SW480 (cell line): ENCODE results near the gene SPATA46.
"Not testable (repeated sequence)": the region's sequence is repeated elsewhere in the genome, so short reads cannot be mapped to it uniquely, and the experiment has no call there.

Source experiments
- DNase-seq: peaks from one replicate; pipeline ENCODE4 v3.0.0-alpha.2; 2016; ENCODE audit warnings: low spot score

The SPATA46 gene

DNA sequence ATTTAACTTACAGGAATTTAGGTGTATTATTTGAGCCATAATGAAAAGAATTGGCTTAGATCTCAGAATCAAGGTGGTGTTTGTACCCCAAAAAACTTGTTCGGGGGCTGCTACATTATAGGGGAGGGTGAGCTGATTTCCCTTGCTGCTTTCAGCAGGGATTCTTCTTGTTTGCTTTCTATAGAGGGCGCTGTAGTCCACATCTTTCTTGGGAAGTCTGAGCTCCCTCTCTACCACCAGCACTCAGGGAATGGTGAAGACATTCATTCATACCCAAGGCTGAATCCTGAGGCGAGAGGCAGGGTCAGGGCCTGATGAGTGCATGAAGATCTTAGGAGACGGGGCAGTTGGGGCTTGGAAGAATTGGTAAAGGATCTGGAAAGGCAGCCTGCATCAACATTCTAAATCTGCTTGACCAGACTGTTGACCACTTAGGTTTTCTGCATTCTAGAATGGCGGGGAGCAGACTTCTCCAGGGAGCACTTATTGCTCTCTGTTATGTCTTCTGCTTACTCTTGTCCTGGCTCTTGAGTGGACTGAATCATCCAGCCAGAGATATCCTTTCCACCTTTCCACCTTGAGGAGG lies 18.9 kb downstream of the SPATA46 start:
- peak; percentile 23 for DNase-seq

GRCh38 chr1:162353702-162354101 lies 23.0 kb downstream of the SPATA46 start:
- no peak for DNase-seq

GRCh38 chr1:162353078-162353477 lies 23.6 kb downstream of the SPATA46 start:
- no peak for DNase-seq

DNA sequence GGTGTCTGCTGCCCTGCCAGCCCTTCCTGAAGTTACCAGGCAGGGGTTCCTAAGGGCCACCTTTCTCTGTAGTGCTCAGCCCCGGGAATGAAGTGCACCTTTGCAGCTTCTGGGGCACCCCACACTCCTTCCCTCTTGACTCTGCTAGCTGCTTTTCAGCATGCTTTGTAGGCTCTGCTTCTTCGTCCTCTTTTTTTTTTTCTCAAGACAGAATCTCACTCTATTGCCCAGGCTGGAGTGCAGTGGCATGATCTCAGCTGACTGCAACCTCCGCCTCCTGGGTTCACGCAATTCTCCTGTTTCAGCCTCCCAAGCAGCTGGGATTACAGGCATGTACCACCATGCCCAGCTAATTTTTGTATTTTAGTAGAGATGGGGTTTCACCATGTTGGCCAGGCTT lies 24.8 kb downstream of the SPATA46 start:
- DNase-seq = not testable (repeated sequence)

DNA sequence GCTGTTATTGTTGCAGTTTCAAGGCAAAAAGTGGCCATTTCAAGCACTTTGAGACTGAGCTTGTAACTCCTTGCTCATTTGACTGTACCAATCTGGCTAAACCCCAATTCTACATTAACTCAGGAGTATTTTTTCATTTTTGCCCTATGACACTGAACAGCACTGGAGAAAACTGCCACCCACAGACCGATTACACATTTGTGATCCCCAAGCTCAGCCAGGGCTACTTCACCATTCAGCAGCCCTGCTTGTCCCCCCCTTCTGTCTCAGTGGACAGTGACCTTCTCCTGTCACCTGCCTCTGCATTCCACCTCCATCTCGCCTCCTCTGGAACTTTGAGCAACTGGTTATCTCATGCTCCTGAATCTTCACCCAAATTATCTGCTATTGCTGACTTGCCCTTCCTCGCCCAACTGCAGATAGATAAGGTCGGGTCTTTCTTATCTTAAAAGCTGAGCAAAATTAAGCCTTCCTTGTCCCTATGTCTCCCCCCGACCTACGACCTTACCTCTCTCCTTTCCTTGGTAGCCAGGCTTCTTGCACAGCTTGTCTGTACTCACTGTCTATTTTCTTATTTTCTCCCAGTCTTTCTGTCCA lies 25.3 kb downstream of the SPATA46 start:
- no peak for DNase-seq

GRCh38 chr1:162349635-162350330 lies 26.9 kb downstream of the SPATA46 start:
- peak; percentile 30 for DNase-seq

DNA sequence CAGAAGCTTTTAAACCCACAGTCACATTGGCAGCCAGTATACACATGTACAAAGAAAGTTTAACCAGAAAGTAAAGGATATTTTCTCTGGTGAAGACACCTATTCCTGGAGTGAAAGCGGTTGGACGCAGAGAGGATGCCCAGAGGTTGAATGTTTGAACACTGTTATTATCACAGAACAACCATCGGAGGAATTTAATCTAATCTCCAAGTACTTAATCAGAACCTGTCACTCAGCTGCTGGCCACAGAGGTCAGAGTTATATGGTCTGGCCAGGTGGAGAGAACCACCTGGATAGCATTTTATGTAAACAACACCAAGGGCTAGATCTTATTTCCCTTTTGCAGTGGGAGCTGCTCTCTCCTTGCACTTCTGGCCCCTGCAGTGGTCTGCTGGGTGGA lies 29.4 kb downstream of the SPATA46 start:
- no peak for DNase-seq

GRCh38 chr1:162343470-162343869 lies 33.2 kb downstream of the SPATA46 start:
- no peak for DNase-seq

GRCh38 chr1:162342452-162342983 lies 34.1 kb downstream of the SPATA46 start:
- no peak for DNase-seq

GRCh38 chr1:162336621-162337285 lies 39.9 kb downstream of the SPATA46 start:
- no peak for DNase-seq

DNA sequence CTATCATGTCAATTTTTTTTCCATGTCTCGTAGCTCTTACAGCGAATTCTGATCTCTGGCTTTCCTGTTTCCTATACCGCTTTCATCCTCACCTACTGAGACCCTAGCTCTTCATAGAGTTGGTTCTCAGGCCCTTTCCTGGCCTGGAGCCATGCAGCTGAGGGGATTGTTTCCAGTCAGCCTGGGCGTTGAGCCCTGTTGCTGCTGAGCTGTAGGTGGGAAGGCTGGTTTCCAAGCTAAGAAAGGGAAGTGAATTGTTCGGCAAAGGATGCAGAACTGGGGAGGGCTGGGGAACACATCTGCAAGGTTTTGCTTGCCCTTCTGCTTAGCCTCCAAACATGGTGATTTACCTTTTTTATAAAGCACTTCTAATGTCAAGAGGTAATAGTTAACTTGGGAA lies 41.5 kb downstream of the SPATA46 start:
- DNase-seq = no peak

DNA sequence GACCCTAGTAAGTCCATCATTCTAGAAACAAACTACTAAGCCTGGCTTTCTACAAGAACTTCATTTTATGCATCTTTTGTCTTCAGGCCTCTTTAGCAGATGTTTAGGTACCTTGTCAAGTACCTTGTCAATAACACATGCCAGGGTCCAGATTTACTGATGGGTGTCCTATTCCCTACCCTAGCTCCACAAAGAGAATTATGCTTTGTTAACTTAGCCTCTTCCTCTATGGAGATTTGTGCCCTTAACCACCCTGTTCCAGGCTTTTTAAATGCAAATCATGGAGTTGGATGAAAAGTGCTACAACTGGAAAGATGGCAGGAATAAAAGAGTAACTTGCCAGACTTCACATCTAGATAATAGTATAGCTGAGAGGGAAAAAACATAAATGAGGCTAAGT lies 42.7 kb downstream of the SPATA46 start:
- DNase-seq = no peak

- no peak for DNase-seq
Measured at GRCh38 chr1:162329826-162330225, 46.8 kb downstream of the SPATA46 start.

DNA sequence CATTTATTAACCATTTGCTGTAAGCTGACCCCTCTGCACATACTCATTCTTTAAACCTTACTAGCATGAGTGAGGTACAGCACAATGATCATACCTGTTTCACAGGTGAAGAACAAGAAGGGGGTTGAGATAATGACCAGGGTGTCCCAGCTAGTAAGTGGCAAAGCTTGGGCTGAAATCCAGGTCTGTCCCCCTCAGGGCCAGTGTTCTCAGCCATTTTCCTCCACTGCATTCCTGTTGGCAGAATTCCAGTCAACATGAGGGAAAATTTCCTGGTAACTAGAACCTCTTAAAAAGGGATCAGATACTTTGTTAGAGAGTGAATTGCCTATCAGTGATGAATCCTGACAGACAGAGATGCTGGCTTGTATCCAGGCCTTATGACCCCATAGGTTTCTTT lies 48.1 kb downstream of the SPATA46 start:
- no peak for DNase-seq

GRCh38 chr1:162327788-162328165 lies 48.9 kb downstream of the SPATA46 start:
- no peak for DNase-seq

DNA sequence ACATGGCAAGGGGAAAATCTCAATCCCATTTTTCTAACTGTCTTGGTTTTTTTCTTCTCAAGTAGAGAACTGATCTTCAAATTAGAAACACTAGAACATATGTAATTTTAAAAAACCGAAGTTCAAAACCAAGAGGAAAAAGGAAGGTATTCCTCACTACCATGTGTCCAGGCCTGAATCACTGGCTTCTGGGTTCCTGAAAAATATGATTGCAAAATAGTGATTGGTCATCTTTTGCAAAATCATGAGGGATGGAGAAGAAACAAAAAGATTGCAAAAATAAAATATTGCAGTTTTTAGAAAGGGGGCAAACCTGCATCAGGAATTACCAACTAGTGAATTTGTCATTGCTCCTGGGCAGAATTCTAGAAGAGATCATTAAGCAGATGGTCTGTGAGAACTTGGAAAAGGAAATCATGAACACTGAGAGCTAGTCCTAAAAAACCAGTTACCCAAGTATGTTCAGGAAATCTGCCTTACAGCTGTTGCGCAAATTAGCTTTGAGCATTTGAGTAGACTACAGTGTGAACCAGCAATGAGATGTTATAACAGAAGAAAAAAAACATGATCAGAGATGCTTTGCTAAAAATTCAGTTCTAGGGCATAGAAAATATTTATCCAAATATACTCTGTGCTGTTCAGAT lies 49.4 kb downstream of the SPATA46 start:
- no peak for DNase-seq

GRCh38 chr1:162326559-162326958 lies 50.1 kb downstream of the SPATA46 start:
- DNase-seq = no peak

DNA sequence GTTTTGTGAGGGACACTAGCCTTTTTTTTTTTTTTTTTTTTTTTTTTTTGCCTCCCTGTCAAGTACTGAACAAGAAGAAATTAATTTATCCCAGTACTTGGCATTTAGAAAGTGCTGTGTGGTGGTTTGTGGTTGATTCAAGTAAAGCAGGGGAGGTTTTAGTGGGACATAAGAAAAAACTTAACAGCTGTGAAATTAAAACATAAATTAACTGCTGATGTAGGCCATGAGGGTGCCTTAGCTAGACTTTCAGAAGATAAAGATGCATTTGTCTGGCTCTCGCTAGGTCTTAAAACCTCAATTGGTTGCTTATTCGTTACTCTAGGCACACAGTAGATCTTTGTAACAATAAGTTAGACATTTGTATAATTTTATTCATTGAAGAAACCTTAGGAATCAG lies 52.3 kb downstream of the SPATA46 start:
- no peak for DNase-seq
